H7 (cell line): Measurements from ENCODE around the gene AMBP. TPM values are rescaled to one million over a fixed set of nuclear protein-coding genes. Genes with fewer than 3 reads are reported as not detected.

Experiments used
- DNase-seq: peaks from one replicate; pipeline ENCODE4 v3.0.0; 2012
- H3K27me3 ChIP-seq: 2 replicates; pipeline ENCODE4 v1.6.0; 2011; ENCODE audit warnings: mild to moderate bottlenecking, low read length; ENCODE audit not compliant: control insufficient read depth, insufficient read depth
- H3K36me3 ChIP-seq: replicated peaks from 2 replicates; pipeline ENCODE4 v1.5.1; 2011; ENCODE audit warnings: low read length; ENCODE audit not compliant: control insufficient read depth, insufficient read depth
- H3K4me3 ChIP-seq: 2 replicates; pipeline ENCODE4 v1.5.1; 2011; ENCODE audit warnings: low read depth, mild to moderate bottlenecking, control low read depth, low read length, moderate library complexity; ENCODE audit not compliant: insufficient read depth
- total RNA-seq: library from RNA; depleted of rRNA; stranded (reverse); fragments of >200 nt; shearing (Covaris generic); gene quantifications from 2 replicates; pipeline ENCODE4 v1.2.3, GENCODE V29; 2014

Gene AMBP
- total RNA-seq, 1 experiment from 2014 or later, result 1.6 TPM

GRCh38 chr9:114117996-114118830 is 40.1 kb upstream of the AMBP start:
- H3K36me3 ChIP-seq, result no peaks in the 10 kb centered on the region
- H3K27me3 ChIP-seq, result no peaks in the 10 kb centered on the region; the same call in 1 of the 2 replicates
- H3K4me3 ChIP-seq, result no peak overlapping the region
- DNase-seq, result peak; percentile 59

- Histone ChIP-seq H3K36me3 (no peaks in the 10 kb centered on the region), H3K4me3 (no peak overlapping the region), H3K27me3 (no peaks in the 10 kb centered on the region; the same call in 1 of the 2 replicates)
- DNase-seq, result peak; percentile 20
Observed at GRCh38 chr9:114117614-114117995, 39.5 kb upstream of the AMBP start.

GRCh38 chr9:114116126-114116747 is 38.1 kb upstream of the AMBP start:
- Histone ChIP-seq H3K4me3 (no peak overlapping the region), H3K36me3 (no peaks in the 10 kb centered on the region), H3K27me3 (no peaks in the 10 kb centered on the region; the same call in 1 of the 2 replicates)
- DNase-seq, result peak; percentile 67

DNA sequence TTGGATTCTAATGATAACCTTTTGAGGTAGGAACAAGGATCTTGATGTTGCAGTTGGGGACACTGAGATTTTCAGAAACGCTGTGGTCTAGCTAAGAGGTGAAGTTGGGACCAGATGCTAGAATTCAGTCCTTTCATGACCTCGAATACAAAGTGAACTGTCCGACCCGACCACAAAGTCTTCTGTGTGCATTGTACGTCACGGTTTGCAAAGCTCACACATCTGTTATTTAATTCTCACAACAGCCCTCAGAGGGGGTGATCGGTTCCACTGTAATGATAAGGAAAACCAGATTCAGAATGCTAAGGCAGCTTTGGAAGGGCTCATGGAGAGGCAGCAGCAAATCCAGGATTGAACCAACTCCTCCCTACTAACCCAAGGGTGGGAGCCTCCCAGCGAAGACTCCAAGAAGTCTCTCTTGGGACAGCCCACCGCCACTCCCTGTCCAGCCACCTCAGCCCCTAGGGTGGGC is 37.6 kb upstream of the AMBP start:
- Histone ChIP-seq H3K4me3 (no peak overlapping the region), H3K36me3 (no peaks in the 10 kb centered on the region), H3K27me3 (no peaks in the 10 kb centered on the region; the same call in 1 of the 2 replicates)
- peak; percentile 55 for DNase-seq

- Histone ChIP-seq H3K27me3 (no peaks in the 10 kb centered on the region; the same call in 1 of the 2 replicates), H3K36me3 (no peaks in the 10 kb centered on the region), H3K4me3 (no peak overlapping the region)
- DNase-seq, result no peak
Observed at GRCh38 chr9:114114364-114114763, 36.3 kb upstream of the AMBP start.

DNA sequence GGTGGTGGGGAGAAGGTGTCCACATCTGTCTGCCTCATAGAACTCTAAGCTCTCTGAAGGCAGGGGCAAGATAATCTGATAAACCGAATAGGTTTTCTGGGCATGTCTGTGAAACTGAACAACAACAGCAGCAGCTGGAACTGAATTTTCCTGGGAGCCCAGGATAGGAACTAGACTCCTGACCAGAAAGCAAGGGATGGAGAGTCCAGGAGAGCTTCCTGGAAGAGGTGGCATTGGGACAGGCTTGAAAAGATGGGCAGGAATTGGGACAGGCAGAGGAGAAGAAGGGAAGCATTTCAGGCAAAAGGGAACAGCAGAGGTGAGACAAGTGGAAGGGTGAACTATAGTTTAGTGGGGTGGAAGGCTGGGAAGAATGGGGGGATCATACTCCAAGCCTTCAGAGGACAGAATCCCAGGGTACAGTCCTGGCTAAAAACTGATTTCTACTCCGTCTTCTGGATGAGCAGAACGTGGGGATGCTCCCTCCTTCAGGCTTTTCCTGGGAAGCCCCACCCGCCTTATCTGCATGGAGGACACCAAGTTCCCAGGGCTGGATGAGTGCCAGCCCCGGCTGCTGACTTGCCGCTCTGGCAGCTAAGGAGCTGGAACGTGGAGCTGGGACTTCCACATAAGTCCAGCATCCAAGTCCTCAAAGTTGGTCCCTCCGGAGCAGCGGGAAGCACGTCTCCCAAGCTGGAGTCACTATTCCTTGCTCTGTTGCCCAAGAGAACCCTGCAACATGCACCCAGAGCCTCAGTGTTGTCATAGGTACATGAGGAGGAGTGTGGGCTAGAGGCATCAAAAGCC is 34.9 kb upstream of the AMBP start:
- Histone ChIP-seq H3K27me3 (peaks cover 2% of the 10 kb centered on the region), H3K36me3 (no peaks in the 10 kb centered on the region), H3K4me3 (no peak overlapping the region)
- peak; percentile 23 for DNase-seq

GRCh38 chr9:114112325-114112724 is 34.2 kb upstream of the AMBP start:
- Histone ChIP-seq H3K36me3 (no peaks in the 10 kb centered on the region), H3K27me3 (peaks cover 2% of the 10 kb centered on the region), H3K4me3 (no peak overlapping the region)
- DNase-seq, result no peak

- Histone ChIP-seq H3K27me3 (peaks cover 2% of the 10 kb centered on the region), H3K36me3 (no peaks in the 10 kb centered on the region), H3K4me3 (no peak overlapping the region)
- DNase-seq, result no peak
Observed at GRCh38 chr9:114110180-114110579, 32.1 kb upstream of the AMBP start.

DNA sequence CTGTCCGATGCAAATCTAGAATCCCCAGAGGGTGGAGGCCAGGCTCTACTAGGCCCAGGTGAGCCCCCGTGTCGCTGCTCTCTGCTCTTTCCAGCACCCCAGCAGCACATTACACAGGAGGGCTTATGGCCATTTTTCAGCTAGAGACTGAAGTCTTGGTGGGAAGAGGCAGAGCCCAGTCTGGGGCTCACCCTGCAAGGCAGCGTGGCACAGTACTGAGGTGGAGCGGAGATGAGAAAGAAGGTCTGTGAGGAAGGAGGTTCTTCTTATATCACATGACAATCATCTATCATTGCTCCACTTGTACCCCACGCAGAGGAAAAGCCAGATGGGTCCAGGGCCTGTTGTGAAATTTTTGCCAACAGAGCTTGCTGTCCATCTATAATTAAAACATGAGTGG is 31.0 kb upstream of the AMBP start:
- Histone ChIP-seq H3K36me3 (no peaks in the 10 kb centered on the region), H3K4me3 (no peak overlapping the region), H3K27me3 (peaks cover 2% of the 10 kb centered on the region)
- DNase-seq, result no peak

DNA sequence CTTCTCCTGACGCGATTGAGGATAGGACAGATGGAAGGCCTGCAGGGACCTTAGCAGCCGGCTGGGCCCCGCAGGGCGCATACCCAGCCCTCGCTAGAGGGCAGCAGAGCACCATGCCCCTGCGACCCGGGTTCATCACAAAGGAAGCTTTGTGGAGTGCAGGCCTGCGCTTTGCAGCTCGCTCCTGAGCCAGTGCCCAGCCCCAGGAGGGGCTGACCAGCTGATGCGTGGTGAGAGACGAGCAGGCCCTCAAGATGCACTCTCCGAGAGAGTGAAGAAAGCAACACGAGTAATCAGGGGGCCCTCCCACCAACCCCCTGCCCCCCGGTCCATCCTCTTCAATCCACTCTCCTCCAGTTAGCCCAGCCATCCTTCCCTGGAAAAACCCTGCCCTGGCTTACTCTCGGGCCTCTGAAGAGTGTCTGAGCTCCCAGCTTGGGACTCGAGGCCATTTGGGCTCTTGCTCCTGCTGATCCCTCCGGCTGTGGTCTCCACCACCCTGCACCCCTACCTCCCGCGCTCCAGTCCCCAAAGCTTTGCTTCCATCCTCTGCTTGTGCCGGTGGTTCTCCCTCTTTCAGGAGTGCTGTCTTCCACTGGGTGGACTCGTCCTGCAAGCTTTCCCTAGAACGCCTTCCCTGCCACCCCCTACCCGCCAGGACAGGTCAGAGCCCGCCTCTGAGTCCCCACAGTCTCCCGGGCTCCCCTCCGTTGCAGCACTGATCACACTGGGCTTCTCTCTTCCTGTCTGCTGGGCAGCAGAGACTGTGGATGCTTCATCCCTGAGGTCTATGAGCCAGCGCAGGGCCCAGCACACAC is 30.1 kb upstream of the AMBP start:
- no peaks in the 10 kb centered on the region for H3K36me3 ChIP-seq
- no peak overlapping the region for H3K4me3 ChIP-seq
- peak; percentile 95 for DNase-seq
- peaks cover 2% of the 10 kb centered on the region for H3K27me3 ChIP-seq

DNA sequence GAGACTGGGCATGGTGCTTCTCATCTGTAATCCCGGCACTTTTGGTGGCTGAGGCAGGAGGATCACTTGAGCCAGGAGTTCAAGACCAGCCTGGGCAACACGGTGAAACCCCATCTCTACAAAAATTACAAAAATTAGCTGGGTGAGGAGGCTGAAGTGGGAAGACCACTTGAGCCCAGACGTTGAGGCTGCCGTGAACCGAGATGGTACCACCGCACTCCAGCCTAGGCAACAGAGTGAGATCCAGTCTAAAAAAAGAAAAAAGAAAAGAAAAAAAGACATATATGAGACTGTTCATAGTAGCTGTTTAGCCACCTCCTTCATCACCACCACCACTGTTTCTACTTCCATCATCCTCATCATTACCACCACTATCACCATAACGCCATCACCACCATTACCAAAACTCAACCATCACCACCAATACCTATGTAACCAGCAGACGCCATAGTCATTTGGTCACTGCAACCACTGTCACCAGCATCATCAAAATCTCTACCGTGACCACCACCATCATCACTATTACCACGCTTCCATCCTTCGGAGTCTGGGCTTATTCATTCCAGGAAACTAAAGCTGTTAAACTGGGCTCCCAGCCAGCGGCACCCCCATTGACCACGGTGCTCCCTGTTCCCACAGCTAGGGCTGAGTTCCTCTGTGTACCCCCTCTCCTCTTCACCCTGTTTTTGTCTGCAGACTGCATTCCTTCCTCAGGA is 29.3 kb upstream of the AMBP start:
- Histone ChIP-seq H3K27me3 (peaks cover 2% of the 10 kb centered on the region), H3K4me3 (no peak overlapping the region), H3K36me3 (no peaks in the 10 kb centered on the region)
- DNase-seq, result no peak

DNA sequence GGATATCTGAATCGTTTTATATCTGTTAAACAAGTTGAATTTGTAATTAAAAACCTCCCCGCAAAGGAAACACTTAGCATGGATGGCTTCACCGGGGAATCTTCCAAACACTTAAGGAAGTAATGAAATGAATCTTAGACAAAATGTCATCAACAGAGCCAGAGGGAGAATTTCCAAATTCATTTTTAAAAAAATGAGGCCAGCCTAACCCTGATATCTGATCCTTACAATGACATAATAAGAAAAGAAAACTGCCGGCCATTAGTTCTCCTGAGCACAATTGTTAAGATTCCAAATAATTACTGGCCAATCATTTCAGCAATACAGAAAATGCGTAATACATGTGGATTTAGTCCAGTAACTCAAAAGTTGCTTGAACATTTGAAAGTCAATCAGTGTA is 27.1 kb upstream of the AMBP start:
- Histone ChIP-seq H3K4me3 (no peak overlapping the region), H3K36me3 (no peaks in the 10 kb centered on the region)

DNA sequence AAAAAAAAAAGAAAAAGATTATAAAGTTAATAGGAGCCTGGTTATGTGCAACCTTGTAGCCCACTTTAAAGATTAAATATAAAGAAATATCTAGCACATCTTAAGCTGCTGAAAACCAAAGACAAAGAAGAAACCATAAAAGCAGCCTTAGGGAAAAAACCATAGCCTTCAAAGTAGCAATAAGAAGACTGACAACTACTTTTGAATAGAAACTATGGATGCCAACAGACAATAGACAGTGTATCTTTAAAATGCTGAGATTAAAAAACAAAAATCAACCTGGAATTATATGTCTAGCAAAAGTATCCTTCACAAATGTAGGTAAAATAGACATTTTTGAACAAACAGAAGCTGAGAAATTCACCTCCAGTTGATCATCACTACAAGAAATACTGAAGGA is 24.4 kb upstream of the AMBP start:
- no peak for DNase-seq
- Histone ChIP-seq H3K36me3 (no peaks in the 10 kb centered on the region), H3K4me3 (no peak overlapping the region), H3K27me3 (peaks cover 24% of the 10 kb centered on the region)

More for the DNA sequence above, 27.1 kb upstream of the AMBP start:
- peaks cover 5% of the 10 kb centered on the region for H3K27me3 ChIP-seq
- no peak for DNase-seq
